ENCODE measurements around the gene SF3B3. TPM values are rescaled to one million over a fixed set of nuclear protein-coding genes. Genes with fewer than 3 reads are reported as not detected.
A peak's percentile ranks its signal among the peaks of the same experiment; 100 is the strongest.

Gene SF3B3
- total RNA-seq (2016; rRNA removed; fragmentation: Illumina TruSeq; extraction: Trizol) (500 and 817 TPM in 2 replicates), polyA plus RNA-seq (2011; rRNA removed) (140 and 157 TPM in 2 replicates), polyA minus RNA-seq (2011; rRNA and poly(A)+ RNA removed; ENCODE audit: low replicate concordance) (774 and 825 TPM in 2 replicates), Bru-seq, nascent RNA (percentile 95 among the genes with signal in this experiment), BruChase-seq, experiment 1, labeled RNA remaining after a 6-hour chase (percentile 95 among the genes with signal in this experiment), BruChase-seq, experiment 2, labeled RNA remaining after a 2-hour chase (percentile 96 among the genes with signal in this experiment)
- 52.3 and 54.5 TPM in 2 replicates for total RNA-seq (2016; cell fraction: cytosol; rRNA removed; fragmentation: Illumina TruSeq; extraction: Trizol; ENCODE audit: low read depth)
- 484 and 682 TPM in 2 replicates for total RNA-seq (2016; cell fraction: insoluble cytoplasmic fraction; rRNA removed; fragmentation: Illumina TruSeq; extraction: Trizol)
- total RNA-seq (2016; cell fraction: membrane; rRNA removed; fragmentation: Illumina TruSeq; extraction: Trizol): 138 and 170 TPM in 2 replicates
- 336 and 347 TPM in 2 replicates for total RNA-seq (2016; cell fraction: nucleus; rRNA removed; fragmentation: Illumina TruSeq; extraction: Trizol)
- polyA plus RNA-seq (2011; cell fraction: cytosol; rRNA removed): 134 and 147 TPM in 2 replicates
- polyA plus RNA-seq (2011; cell fraction: nucleus; rRNA removed): 150 and 189 TPM in 2 replicates
- 211 and 269 TPM in 2 replicates for polyA plus RNA-seq (2012)
- polyA plus RNA-seq (2016; cell fraction: cytosol; fragmentation: Illumina TruSeq; extraction: Trizol; ENCODE audit: low read depth): 31.7 and 36.7 TPM in 2 replicates
- 551 and 651 TPM in 2 replicates for polyA plus RNA-seq (2016; cell fraction: insoluble cytoplasmic fraction; fragmentation: Illumina TruSeq; extraction: Trizol; ENCODE audit: low read depth)
- polyA plus RNA-seq (2016; cell fraction: membrane; fragmentation: Illumina TruSeq; extraction: Trizol; ENCODE audit: low read depth): 103 and 131 TPM in 2 replicates
- 452 and 475 TPM in 2 replicates for polyA plus RNA-seq (2016; cell fraction: nucleus; fragmentation: Illumina TruSeq; extraction: Trizol; ENCODE audit: insufficient read depth, low read depth)
- 152 and 162 TPM in 2 replicates for polyA minus RNA-seq (2011; cell fraction: cytosol; rRNA and poly(A)+ RNA removed)
- 238 and 284 TPM in 2 replicates for polyA minus RNA-seq (2011; cell fraction: nucleus; rRNA and poly(A)+ RNA removed)
- long read RNA-seq, experiment 1, full-length matches to known transcripts: 51 of 112 reads
- long read RNA-seq, experiment 1, partial matches to known transcripts: 40 of 112 reads
- long read RNA-seq, experiment 1, other reads (novel, unspliced or antisense): 21 of 112 reads
- long read RNA-seq, experiment 2, full-length matches to known transcripts: 98 of 310 reads
- long read RNA-seq, experiment 2, partial matches to known transcripts: 128 of 310 reads
- long read RNA-seq, experiment 2, other reads (novel, unspliced or antisense): 84 of 310 reads

- Histone ChIP-seq H3K9me3 (ENCODE audit: low read length) (no peaks in the 10 kb centered on the region), H3K27ac (ENCODE audit: extremely low read length, insufficient read depth, low read length) (peak within 1 kb of the TSS; percentile 93), H3K4me3 (replicated peaks in 1 of 3; ENCODE audit: insufficient read depth in 1 of 3, low read depth in 2 of 3, low read length in 3 of 3) (peak within 1 kb of the TSS; percentile 98 to 99 (median 99)), H3K27me3 (ENCODE audit: control insufficient read depth in 1 of 2, insufficient read depth in 2 of 2, low read length in 2 of 2) (peaks cover 0 to 5% of the 10 kb centered on the region in 2 experiments; a peak in 1 of 5 replicates), H4K20me1 (ENCODE audit: insufficient read depth, low read length) (peaks cover 40% of the 10 kb centered on the region), H2AFZ (ENCODE audit: low read length) (peak within 1 kb of the TSS; percentile 70), H3K9ac (ENCODE audit: insufficient read depth, low read depth, low read length) (peak within 1 kb of the TSS; percentile 99), H3K36me3 (replicated peaks in 1 of 2; ENCODE audit: control insufficient read depth in 1 of 2, insufficient read depth in 2 of 2, low read length in 2 of 2) (peaks cover 12 to 27% of the 10 kb centered on the region in 2 experiments; a peak in 4 of 5 replicates), H3K4me2 (ENCODE audit: low read depth, low read length) (peak within 1 kb of the TSS; percentile 93), H3K4me1 (ENCODE audit: insufficient read depth, low read length) (peaks cover 46% of the 10 kb centered on the region), H3K79me2 (ENCODE audit: insufficient read depth, low read length) (peaks cover 66% of the 10 kb centered on the region)
- intact Hi-C loops (cut with micrococcal nuclease; ENCODE audit: unreplicated experiment) (loop anchor here (2.0 kb wide), 1 partner anchor 129 kb away; no protein-coding TSS in a partner anchor), in situ Hi-C loops (cut with HindIII; ENCODE audit: extremely low pct_ligation_motif_present, low pct_unique_long_range_greater_than_20kb) (no loop called here)
- peak; percentile 85 for ATAC-seq
- ChIA-PET CTCF (ENCODE audit: low intra/inter-chr PET ratio, low total read pairs) (no interaction called here), POLR2A (interaction anchor here (0.8 to 2.9 kb wide), 9 partner anchors 23 to 235 kb away, joined by 3 to 24 read pairs (median 4); partner anchors contain the start of genes AARS1 and DDX19B)
- BruUV-seq (replicated peaks): TSS peak; percentile 81
- peak; percentile 73 for DNase-seq (ENCODE audit: low spot score)
- WGBS (ENCODE audit: low lambda C conversion rate): 1% methylated on average over 32 of the region's 32 CpGs
- FAIRE-seq: no peak
- TF ChIP-seq ONECUT2 (CRISPR knock-in tag; IDR thresholded peaks at IDR 0.05) (no peak), BORCS8-MEF2B (CRISPR knock-in tag; IDR thresholded peaks at IDR 0.05) (peak; percentile 84), KAT7 (CRISPR knock-in tag; IDR thresholded peaks at IDR 0.05; ENCODE audit: borderline replicate concordance) (peak; percentile 66; the same call in 1 of the 2 replicates), PPARG (CRISPR knock-in tag; conservative IDR thresholded peaks at IDR 0.05) (peak; percentile 69; the same call in 1 of the 2 replicates), ATF7 (IDR thresholded peaks at IDR 0.05) (no peak), ATF7 (CRISPR knock-in tag; IDR thresholded peaks at IDR 0.05) (no peak), SUZ12 (IDR thresholded peaks at IDR 0.05; ENCODE audit: low read depth, low read length) (no peak), ZNF558 (CRISPR knock-in tag; IDR thresholded peaks at IDR 0.05; ENCODE audit: borderline replicate concordance) (no peak; the same call in 1 of the 2 replicates), ZNF891 (CRISPR knock-in tag; IDR thresholded peaks at IDR 0.05) (peak; percentile 87; the same call in 1 of the 2 replicates), HOXA7 (CRISPR knock-in tag; IDR thresholded peaks at IDR 0.05) (no peak), CBX1 (IDR thresholded peaks at IDR 0.05; ENCODE audit: low read depth) (no peak), MAZ (IDR thresholded peaks at IDR 0.05; ENCODE audit: borderline replicate concordance, low read depth, low read length) (no peak), MAZ (CRISPR knock-in tag; IDR thresholded peaks at IDR 0.05; ENCODE audit: low read depth) (peak; percentile 49; the same call in 1 of the 2 replicates), NONO (IDR thresholded peaks at IDR 0.05) (no peak), NONO (CRISPR knock-in tag; conservative IDR thresholded peaks at IDR 0.05) (peak; percentile 16), ZC3H13 (CRISPR knock-in tag; IDR thresholded peaks at IDR 0.05) (0 out of 2 replicates have a peak, but pooled peaks have one; percentile 39), AGO2 (optimal IDR thresholded peaks at IDR 0.05; ENCODE audit: low read depth, low read length) (no peak), NFIB (CRISPR knock-in tag; IDR thresholded peaks at IDR 0.05; ENCODE audit: borderline replicate concordance) (no peak), ZNF253 (CRISPR knock-in tag; IDR thresholded peaks at IDR 0.05; ENCODE audit: borderline replicate concordance) (no peak), NR3C1 (CRISPR knock-in tag; IDR thresholded peaks at IDR 0.05) (no peak), ZNF792 (CRISPR knock-in tag; IDR thresholded peaks at IDR 0.05) (peak; percentile 77), ZBTB3 (CRISPR knock-in tag; IDR thresholded peaks at IDR 0.05; ENCODE audit: borderline replicate concordance, low read depth) (no peak; the same call in 1 of the 2 replicates)
Measured at GRCh38 chr16:70523743-70524398, at the start of gene SF3B3. TSS of gene SF3B3 (plus strand) at chr16:70523816. CDS start at chr16:70526657, 2,841 bp downstream.
